Loucy (cell line): ENCODE results near the gene PCSK2.

ENCODE experiments used
- H2AFZ ChIP-seq: fragments of 200-600 bp; sonication (generic); 2 replicates; pipeline ENCODE4 v1.6.0; 2016; ENCODE audit warnings: antibody characterized with exemption, mild to moderate bottlenecking, low read length, moderate library complexity
- H3F3A ChIP-seq: fragments of 200-600 bp; 2 replicates; pipeline ENCODE4 v1.6.0; 2016; ENCODE audit warnings: antibody characterized with exemption, low read depth, mild to moderate bottlenecking
- H3K27me3 ChIP-seq: fragments of 200-600 bp; sonication (generic); 2 replicates; pipeline ENCODE4 v1.6.1; 2014; ENCODE audit warnings: low read length, mild to moderate bottlenecking; ENCODE audit not compliant: insufficient read depth, poor library complexity, severe bottlenecking
- H3K36me3 ChIP-seq: fragments of 200-600 bp; sonication (generic); 2 replicates; pipeline ENCODE4 v1.6.1; 2016; ENCODE audit warnings: low read length; ENCODE audit not compliant: insufficient read depth
- H3K4me1 ChIP-seq: fragments of 200-600 bp; sonication (generic); 2 replicates; pipeline ENCODE4 v1.5.1; 2014; ENCODE audit warnings: low read length, mild to moderate bottlenecking; ENCODE audit not compliant: insufficient read depth, poor library complexity, severe bottlenecking
- H3K4me2 ChIP-seq: fragments of 200-600 bp; sonication (generic); 2 replicates; pipeline ENCODE4 v1.6.0; 2014; ENCODE audit warnings: antibody characterized with exemption, low read length, low read depth, mild to moderate bottlenecking; ENCODE audit not compliant: poor library complexity, severe bottlenecking
- H3K4me3 ChIP-seq: fragments of 200-600 bp; sonication (generic); 2 replicates; pipeline ENCODE4 v1.5.1; 2014; ENCODE audit warnings: low read length, mild to moderate bottlenecking, mixed read lengths; ENCODE audit not compliant: poor library complexity, severe bottlenecking
- H3K79me2 ChIP-seq: fragments of 200-600 bp; sonication (generic); 2 replicates; pipeline ENCODE4 v1.6.1; 2014; ENCODE audit warnings: low read length; ENCODE audit not compliant: insufficient read depth
- H3K9ac ChIP-seq: fragments of 200-600 bp; sonication (generic); 2 replicates; pipeline ENCODE4 v1.6.0; 2014; ENCODE audit warnings: mild to moderate bottlenecking, low read depth, low read length, moderate library complexity; ENCODE audit not compliant: poor library complexity, severe bottlenecking
- H3K9me2 ChIP-seq: fragments of 200-600 bp; sonication (generic); replicated peaks from 2 replicates; pipeline ENCODE4 v1.6.1; 2016; ENCODE audit warnings: low read depth, low read length, mixed read lengths
- H3K9me3 ChIP-seq: fragments of 200-600 bp; sonication (generic); 2 replicates; pipeline ENCODE4 v1.6.1; 2014; ENCODE audit warnings: mild to moderate bottlenecking, antibody characterized with exemption, low read length, low read depth; ENCODE audit not compliant: insufficient read depth
- H4K20me1 ChIP-seq: fragments of 200-600 bp; sonication (generic); 2 replicates; pipeline ENCODE4 v1.6.0; 2014; ENCODE audit warnings: antibody characterized with exemption, low read length, mild to moderate bottlenecking; ENCODE audit not compliant: insufficient read depth, poor library complexity, severe bottlenecking
- CTCF ChIP-seq: fragments of 200-600 bp; sonication (generic); conservative IDR thresholded peaks from 2 replicates; pipeline ENCODE4 v1.5.1; 2014; ENCODE audit warnings: mild to moderate bottlenecking, antibody characterized with exemption, low read length
- EZH2phosphoT487 ChIP-seq: fragments of 200-600 bp; IDR thresholded peaks from 2 replicates; pipeline ENCODE4 v1.6.1; 2018; ENCODE audit warnings: antibody characterized with exemption, mild to moderate bottlenecking, moderate library complexity, borderline replicate concordance

PCSK2 gene

GRCh38 chr20:17369506-17369905 is 142.7 kb downstream of the PCSK2 start:
- Histone ChIP-seq H3K4me2 (no peak overlapping the region), H3K79me2 (no peaks in the 10 kb centered on the region), H2AFZ (no peak overlapping the region), H3K4me1 (no peaks in the 10 kb centered on the region), H3K4me3 (no peak overlapping the region), H3K27me3 (no peaks in the 10 kb centered on the region), H3K9me3 (no peaks in the 10 kb centered on the region), H3K36me3 (no peaks in the 10 kb centered on the region), H3F3A (no peaks in the 10 kb centered on the region), H3K9ac (no peak overlapping the region), H3K9me2 (no peaks in the 10 kb centered on the region), H4K20me1 (no peaks in the 10 kb centered on the region)
- TF ChIP-seq EZH2phosphoT487 (no peak), CTCF (no peak)

DNA sequence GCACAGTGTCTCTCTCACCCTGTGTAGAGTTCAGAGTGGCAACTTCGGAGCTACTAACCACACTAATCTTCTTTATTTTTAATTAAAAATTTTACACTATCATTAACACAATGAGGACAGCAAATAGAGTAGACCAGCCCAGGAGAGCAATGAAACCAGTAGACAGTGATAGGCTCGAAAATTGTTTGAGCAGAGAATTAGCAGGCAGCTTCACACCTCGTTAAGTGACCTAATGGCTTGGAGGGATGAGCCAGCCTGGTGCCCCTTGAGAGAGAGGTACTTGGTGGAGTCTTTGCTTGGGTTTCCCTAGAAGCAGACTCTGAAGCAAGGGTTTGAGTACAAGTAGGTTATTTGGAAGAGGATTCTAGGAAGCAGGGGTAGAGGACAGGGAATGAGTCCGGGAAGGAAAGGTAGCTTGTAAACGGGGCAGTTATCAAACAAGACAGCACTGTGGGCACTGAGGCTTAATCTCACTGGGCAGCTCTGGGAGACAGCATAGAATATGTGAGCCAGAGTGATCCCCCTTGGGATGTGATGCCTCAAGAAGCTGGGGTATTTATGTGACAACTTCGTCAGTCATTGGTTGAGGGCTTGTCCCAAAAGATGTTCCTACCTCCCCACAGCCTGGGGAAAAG is 146.1 kb downstream of the PCSK2 start:
- Histone ChIP-seq H3K4me1 (no peaks in the 10 kb centered on the region), H3K4me3 (no peak overlapping the region), H3K9me3 (no peaks in the 10 kb centered on the region), H4K20me1 (no peaks in the 10 kb centered on the region), H3K79me2 (no peaks in the 10 kb centered on the region), H3K36me3 (no peaks in the 10 kb centered on the region), H3F3A (no peaks in the 10 kb centered on the region), H3K27me3 (no peaks in the 10 kb centered on the region), H3K9ac (no peak overlapping the region), H3K9me2 (no peaks in the 10 kb centered on the region), H3K4me2 (no peak overlapping the region), H2AFZ (no peak overlapping the region)
- TF ChIP-seq CTCF, result no peak
- TF ChIP-seq EZH2phosphoT487, result no peak

DNA sequence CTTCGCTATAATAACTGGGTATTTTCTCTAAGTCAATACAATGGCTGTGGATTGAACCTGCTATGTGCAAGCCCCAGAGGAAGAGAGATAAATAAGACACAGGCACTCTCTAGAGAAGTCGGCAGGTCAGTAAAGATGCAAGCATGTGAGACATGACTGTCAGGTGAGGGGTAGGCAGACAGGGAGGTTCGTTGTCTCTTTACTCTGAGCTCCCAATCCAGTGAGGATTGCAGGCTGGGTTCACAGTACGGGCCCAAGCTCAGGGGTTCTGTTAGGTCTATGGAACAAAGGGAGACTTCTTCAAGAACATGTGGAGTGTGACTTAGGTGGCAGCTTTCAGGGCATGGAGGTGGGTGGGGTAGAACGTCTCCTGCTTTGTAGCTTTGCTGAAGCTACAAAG is 147.2 kb downstream of the PCSK2 start:
- Histone ChIP-seq H3K4me3 (no peak overlapping the region), H3K27me3 (no peaks in the 10 kb centered on the region), H3K36me3 (no peaks in the 10 kb centered on the region), H2AFZ (no peak overlapping the region), H3K4me1 (no peaks in the 10 kb centered on the region), H3F3A (no peaks in the 10 kb centered on the region), H4K20me1 (no peaks in the 10 kb centered on the region), H3K9ac (no peak overlapping the region), H3K9me2 (no peaks in the 10 kb centered on the region), H3K4me2 (no peak overlapping the region), H3K9me3 (no peaks in the 10 kb centered on the region), H3K79me2 (no peaks in the 10 kb centered on the region)
- TF ChIP-seq EZH2phosphoT487, result no peak
- no peak for TF ChIP-seq CTCF
